HG03354 (cell line): ENCODE results near the gene MYO1H.

ENCODE experiments used
- ATAC-seq: cut with Tn5 transposase; IDR thresholded peaks from one replicate; pipeline ENCODE4 v1.9.1; 2021; ENCODE audit warnings: mild to moderate bottlenecking; ENCODE audit not compliant: unreplicated experiment, poor library complexity, severe bottlenecking

Gene MYO1H

GRCh38 chr12:109444259-109444658 is 96.6 kb downstream of the MYO1H start:
- no peak for ATAC-seq

GRCh38 chr12:109445191-109445609 is 97.5 kb downstream of the MYO1H start:
- no peak for ATAC-seq

- ATAC-seq: no peak
Measured at GRCh38 chr12:109446869-109447268, 99.2 kb downstream of the MYO1H start.

GRCh38 chr12:109447482-109447881 is 99.8 kb downstream of the MYO1H start:
- ATAC-seq: no peak

GRCh38 chr12:109448272-109448671 is 100.6 kb downstream of the MYO1H start:
- ATAC-seq: no peak

GRCh38 chr12:109448707-109449390 is 101.1 kb downstream of the MYO1H start:
- ATAC-seq: no peak

- no peak for ATAC-seq
Measured at GRCh38 chr12:109449845-109450532, 102.3 kb downstream of the MYO1H start.

- no peak for ATAC-seq
Measured at GRCh38 chr12:109450980-109451379, 103.3 kb downstream of the MYO1H start.

- no peak for ATAC-seq
Measured at GRCh38 chr12:109451400-109451799, 103.7 kb downstream of the MYO1H start.

GRCh38 chr12:109452489-109452888 is 104.8 kb downstream of the MYO1H start:
- no peak for ATAC-seq

- no peak for ATAC-seq
Measured at GRCh38 chr12:109455706-109456105, 108.0 kb downstream of the MYO1H start.

- no peak for ATAC-seq
Measured at GRCh38 chr12:109458086-109458485, 110.4 kb downstream of the MYO1H start.

- ATAC-seq: no peak
Measured at GRCh38 chr12:109458771-109459208, 111.1 kb downstream of the MYO1H start.

- no peak for ATAC-seq
Measured at GRCh38 chr12:109459247-109459646, 111.5 kb downstream of the MYO1H start.

GRCh38 chr12:109460538-109460937 is 112.8 kb downstream of the MYO1H start:
- no peak for ATAC-seq

GRCh38 chr12:109461049-109461845 is 113.5 kb downstream of the MYO1H start:
- ATAC-seq: no peak

- no peak for ATAC-seq
Measured at GRCh38 chr12:109461846-109462756, 114.4 kb downstream of the MYO1H start.

- ATAC-seq: no peak
Measured at GRCh38 chr12:109462868-109463692, 115.4 kb downstream of the MYO1H start.

GRCh38 chr12:109463756-109464155 is 116.1 kb downstream of the MYO1H start:
- no peak for ATAC-seq
